ENCODE data around the gene AK1.
A peak's percentile ranks its signal among the peaks of the same experiment; 100 is the strongest.

The AK1 gene

GRCh38 chr9:127862075-127863011, 15.1 kb downstream of the AK1 start:
- H3K27ac ChIP-seq (ENCODE audit: low read length, poor library complexity, severe bottlenecking): no peak overlapping the region
- no peak overlapping the region for H3K4me3 ChIP-seq (ENCODE audit: insufficient read depth in 1 of 2, low read depth in 1 of 2, low read length in 2 of 2)
- peak overlapping the region; percentile 75 for H2BK15ac ChIP-seq (ENCODE audit: low read depth, poor library complexity, severe bottlenecking)
- peaks cover 25% of the 10 kb centered on the region for H3K4me1 ChIP-seq (ENCODE audit: control insufficient read depth, insufficient read depth, low read depth, low read length)
- no peaks in the 10 kb centered on the region for H3K79me1 ChIP-seq (replicated peaks; ENCODE audit: low read length, poor library complexity, severe bottlenecking)
- H3K23ac ChIP-seq (ENCODE audit: low read length in 2 of 2): peak overlapping the region in 1 of 2 experiments; percentile 75
- 45% methylated on average over 23 of the region's 29 CpGs for WGBS
- H4K8ac ChIP-seq (ENCODE audit: low read length): peak overlapping the region; percentile 97
- H3K9ac ChIP-seq (ENCODE audit: low read length): no peak overlapping the region
- H3K14ac ChIP-seq (ENCODE audit: low read length in 2 of 2): peak overlapping the region in 1 of 2 experiments; percentile 90
- H3K4ac ChIP-seq (ENCODE audit: low read depth in 1 of 2, low read length in 2 of 2): peak overlapping the region; percentile 81 to 99
- H3K4me2 ChIP-seq (ENCODE audit: low read length, poor library complexity, severe bottlenecking): no peak overlapping the region
- peaks cover 11 to 20% of the 10 kb centered on the region in 2 experiments for H3K36me3 ChIP-seq (ENCODE audit: control insufficient read depth in 1 of 2, insufficient read depth in 2 of 2, low read depth in 1 of 2, low read length in 2 of 2)
- no peaks in the 10 kb centered on the region for H3K27me3 ChIP-seq (ENCODE audit: control insufficient read depth in 1 of 2, insufficient read depth in 1 of 2, low read length in 2 of 2)
- peak overlapping the region; percentile 99 for H4K91ac ChIP-seq (ENCODE audit: low read length)
- DNase-seq: peak; percentile 54
- H2AFZ ChIP-seq (ENCODE audit: low read depth, low read length): peak overlapping the region; percentile 32
- H3K18ac ChIP-seq (ENCODE audit: low read depth in 1 of 2, low read length in 2 of 2): peak overlapping the region; percentile 87 to 90
- peak overlapping the region; percentile 91 to 98 for H2BK12ac ChIP-seq (ENCODE audit: low read length in 2 of 2)
- H3K9me3 ChIP-seq (ENCODE audit: control insufficient read depth, low read length): no peaks in the 10 kb centered on the region
- peak overlapping the region; percentile 75 for H2BK120ac ChIP-seq (ENCODE audit: low read depth, low read length)
- no peak overlapping the region for H2BK5ac ChIP-seq (ENCODE audit: low read depth, low read length, poor library complexity, severe bottlenecking)
- no peak overlapping the region for H2AK5ac ChIP-seq (ENCODE audit: low read length, severe bottlenecking)

- Histone ChIP-seq H2BK15ac (ENCODE audit: low read depth, poor library complexity, severe bottlenecking) (peak overlapping the region; percentile 73), H2AFZ (ENCODE audit: low read depth, low read length) (no peak overlapping the region), H3K27ac (ENCODE audit: low read length, poor library complexity, severe bottlenecking) (no peak overlapping the region), H2BK5ac (ENCODE audit: low read depth, low read length, poor library complexity, severe bottlenecking) (no peak overlapping the region), H2AK5ac (ENCODE audit: low read length, severe bottlenecking) (no peak overlapping the region), H3K79me1 (replicated peaks; ENCODE audit: low read length, poor library complexity, severe bottlenecking) (no peaks in the 10 kb centered on the region), H3K23ac (ENCODE audit: low read length in 2 of 2) (no peak overlapping the region), H3K36me3 (ENCODE audit: control insufficient read depth in 1 of 2, insufficient read depth in 2 of 2, low read depth in 1 of 2, low read length in 2 of 2) (peaks cover 1 to 7% of the 10 kb centered on the region in 2 experiments), H3K4me1 (ENCODE audit: control insufficient read depth, insufficient read depth, low read depth, low read length) (peaks cover 27% of the 10 kb centered on the region), H3K4ac (ENCODE audit: low read depth in 1 of 2, low read length in 2 of 2) (peak overlapping the region; percentile 0 to 66), H2BK120ac (ENCODE audit: low read depth, low read length) (peak overlapping the region; percentile 85), H3K14ac (ENCODE audit: low read length in 2 of 2) (no peak overlapping the region), H3K9me3 (ENCODE audit: control insufficient read depth, low read length) (no peaks in the 10 kb centered on the region), H3K27me3 (ENCODE audit: control insufficient read depth in 1 of 2, insufficient read depth in 1 of 2, low read length in 2 of 2) (no peaks in the 10 kb centered on the region), H2BK12ac (ENCODE audit: low read length in 2 of 2) (peak overlapping the region; percentile 24 to 81), H4K8ac (ENCODE audit: low read length) (peak overlapping the region; percentile 82), H3K18ac (ENCODE audit: low read depth in 1 of 2, low read length in 2 of 2) (peak overlapping the region; percentile 41 to 80), H3K4me3 (ENCODE audit: insufficient read depth in 1 of 2, low read depth in 1 of 2, low read length in 2 of 2) (no peak overlapping the region), H3K9ac (ENCODE audit: low read length) (no peak overlapping the region), H4K91ac (ENCODE audit: low read length) (peak overlapping the region; percentile 36), H3K4me2 (ENCODE audit: low read length, poor library complexity, severe bottlenecking) (no peak overlapping the region)
- DNase-seq: no peak
- 96% methylated on average over 11 of the region's 11 CpGs for WGBS
Observed at GRCh38 chr9:127860779-127861178, 16.7 kb downstream of the AK1 start.

- Histone ChIP-seq H2BK5ac (ENCODE audit: low read depth, low read length, poor library complexity, severe bottlenecking) (no peak overlapping the region), H4K8ac (ENCODE audit: low read length) (peak overlapping the region; percentile 45), H3K9me3 (ENCODE audit: control insufficient read depth, low read length) (no peaks in the 10 kb centered on the region), H2AFZ (ENCODE audit: low read depth, low read length) (no peak overlapping the region), H3K14ac (ENCODE audit: low read length in 2 of 2) (no peak overlapping the region), H3K4ac (ENCODE audit: low read depth in 1 of 2, low read length in 2 of 2) (peak overlapping the region; percentile 53 to 66), H3K4me1 (ENCODE audit: control insufficient read depth, insufficient read depth, low read depth, low read length) (peaks cover 26% of the 10 kb centered on the region), H2BK120ac (ENCODE audit: low read depth, low read length) (peak overlapping the region; percentile 85), H3K23ac (ENCODE audit: low read length in 2 of 2) (no peak overlapping the region), H3K36me3 (ENCODE audit: control insufficient read depth in 1 of 2, insufficient read depth in 2 of 2, low read depth in 1 of 2, low read length in 2 of 2) (peaks cover 0 to 2% of the 10 kb centered on the region in 2 experiments), H3K27me3 (ENCODE audit: control insufficient read depth in 1 of 2, insufficient read depth in 1 of 2, low read length in 2 of 2) (no peaks in the 10 kb centered on the region), H2AK5ac (ENCODE audit: low read length, severe bottlenecking) (no peak overlapping the region), H2BK15ac (ENCODE audit: low read depth, poor library complexity, severe bottlenecking) (peak overlapping the region; percentile 73), H2BK12ac (ENCODE audit: low read length in 2 of 2) (peak overlapping the region; percentile 24 to 81), H3K27ac (ENCODE audit: low read length, poor library complexity, severe bottlenecking) (no peak overlapping the region), H3K4me2 (ENCODE audit: low read length, poor library complexity, severe bottlenecking) (no peak overlapping the region), H3K4me3 (ENCODE audit: insufficient read depth in 1 of 2, low read depth in 1 of 2, low read length in 2 of 2) (no peak overlapping the region), H3K9ac (ENCODE audit: low read length) (no peak overlapping the region), H3K18ac (ENCODE audit: low read depth in 1 of 2, low read length in 2 of 2) (peak overlapping the region; percentile 44 to 80), H3K79me1 (replicated peaks; ENCODE audit: low read length, poor library complexity, severe bottlenecking) (no peaks in the 10 kb centered on the region), H4K91ac (ENCODE audit: low read length) (peak overlapping the region; percentile 36)
- WGBS: 58% methylated on average over 8 of the region's 8 CpGs
- no peak for DNase-seq
Observed at GRCh38 chr9:127860260-127860659, 17.2 kb downstream of the AK1 start.

- H3K27ac ChIP-seq (ENCODE audit: low read length, poor library complexity, severe bottlenecking): no peak overlapping the region
- peaks cover 0 to under 1% of the 10 kb centered on the region in 2 experiments for H3K36me3 ChIP-seq (ENCODE audit: control insufficient read depth in 1 of 2, insufficient read depth in 2 of 2, low read depth in 1 of 2, low read length in 2 of 2)
- no peak overlapping the region for H2BK5ac ChIP-seq (ENCODE audit: low read depth, low read length, poor library complexity, severe bottlenecking)
- peak overlapping the region in 1 of 2 experiments; percentile 58 for H3K14ac ChIP-seq (ENCODE audit: low read length in 2 of 2)
- H3K9ac ChIP-seq (ENCODE audit: low read length): peak overlapping the region; percentile 36
- H2BK12ac ChIP-seq (ENCODE audit: low read length in 2 of 2): peak overlapping the region; percentile 95
- peaks cover 35% of the 10 kb centered on the region for H3K4me1 ChIP-seq (ENCODE audit: control insufficient read depth, insufficient read depth, low read depth, low read length)
- H3K4me3 ChIP-seq (ENCODE audit: insufficient read depth in 1 of 2, low read depth in 1 of 2, low read length in 2 of 2): no peak overlapping the region
- H3K4me2 ChIP-seq (ENCODE audit: low read length, poor library complexity, severe bottlenecking): no peak overlapping the region
- H2BK120ac ChIP-seq (ENCODE audit: low read depth, low read length): peak overlapping the region; percentile 56
- DNase-seq: no peak
- peak overlapping the region; percentile 93 for H4K91ac ChIP-seq (ENCODE audit: low read length)
- no peak overlapping the region for H2BK15ac ChIP-seq (ENCODE audit: low read depth, poor library complexity, severe bottlenecking)
- H3K27me3 ChIP-seq (ENCODE audit: control insufficient read depth in 1 of 2, insufficient read depth in 1 of 2, low read length in 2 of 2): no peaks in the 10 kb centered on the region
- peak overlapping the region in 1 of 2 experiments; percentile 3 for H3K23ac ChIP-seq (ENCODE audit: low read length in 2 of 2)
- peak overlapping the region; percentile 72 to 92 for H3K18ac ChIP-seq (ENCODE audit: low read depth in 1 of 2, low read length in 2 of 2)
- peak overlapping the region; percentile 59 for H4K8ac ChIP-seq (ENCODE audit: low read length)
- WGBS: 55% methylated on average over 12 of the region's 12 CpGs
- H3K9me3 ChIP-seq (ENCODE audit: control insufficient read depth, low read length): no peaks in the 10 kb centered on the region
- no peak overlapping the region for H2AFZ ChIP-seq (ENCODE audit: low read depth, low read length)
- peak overlapping the region; percentile 52 to 88 for H3K4ac ChIP-seq (ENCODE audit: low read depth in 1 of 2, low read length in 2 of 2)
- peaks cover 2% of the 10 kb centered on the region for H3K79me1 ChIP-seq (replicated peaks; ENCODE audit: low read length, poor library complexity, severe bottlenecking)
- no peak overlapping the region for H2AK5ac ChIP-seq (ENCODE audit: low read length, severe bottlenecking)
Observed at GRCh38 chr9:127858041-127858512, 19.4 kb downstream of the AK1 start.

All from mesenchymal stem cell (in vitro differentiated cells and primary cell).